T-helper 9 cell (primary cell): ENCODE results near the gene FKBP2.

ENCODE experiments used
- DNase-seq: peaks from one replicate; pipeline ENCODE4 v3.0.0-alpha.2; 2020
- total RNA-seq, 2 donors: gene quantifications; one replicate each; lab custom pipeline; 2026; lab: John Stamatoyannopoulos, UW

The FKBP2 gene
- 0.42 to 0.72 reads per million in 2 donors for total RNA-seq

- peak; percentile 96 for DNase-seq
These were observed at the start of gene FKBP2 for GRCh38 chr11:64240435-64241240. FKBP2 (plus strand) TSS chr11:64241095; CDS start chr11:64242388, 1,293 bp downstream.

GRCh38 chr11:64192434-64192833 is 48.5 kb upstream of the FKBP2 start:
- DNase-seq = no peak

GRCh38 chr11:64196626-64197025 is 44.3 kb upstream of the FKBP2 start:
- DNase-seq = no peak

- no peak for DNase-seq
These were observed 42.4 kb upstream of the FKBP2 start for GRCh38 chr11:64198511-64198910.

GRCh38 chr11:64201543-64201942 is 39.4 kb upstream of the FKBP2 start:
- DNase-seq = no peak

- DNase-seq = no peak
These were observed 37.9 kb upstream of the FKBP2 start for GRCh38 chr11:64202992-64203391.

GRCh38 chr11:64203421-64204079 is 37.3 kb upstream of the FKBP2 start:
- no peak for DNase-seq

GRCh38 chr11:64204080-64204440 is 36.8 kb upstream of the FKBP2 start:
- no peak for DNase-seq

- peak; percentile 79 for DNase-seq
These were observed 36.4 kb upstream of the FKBP2 start for GRCh38 chr11:64204464-64204989.

GRCh38 chr11:64206457-64207255 is 34.2 kb upstream of the FKBP2 start, which contains the start of gene FERMT3:
FERMT3 (plus strand) TSS chr11:64206721; CDS start chr11:64207365, 644 bp downstream.
- peak; percentile 52 for DNase-seq

GRCh38 chr11:64207256-64208085 is 33.4 kb upstream of the FKBP2 start:
- peak; percentile 53 for DNase-seq

- DNase-seq = no peak
These were observed 32.7 kb upstream of the FKBP2 start for GRCh38 chr11:64208086-64208795.

GRCh38 chr11:64208796-64209562 is 31.9 kb upstream of the FKBP2 start:
- no peak for DNase-seq

- no peak for DNase-seq
These were observed 31.4 kb upstream of the FKBP2 start for GRCh38 chr11:64209563-64209843.

GRCh38 chr11:64210301-64211020 is 30.4 kb upstream of the FKBP2 start:
- DNase-seq = no peak

- DNase-seq = no peak
These were observed 29.6 kb upstream of the FKBP2 start for GRCh38 chr11:64211181-64211872.

- DNase-seq = no peak
These were observed 24.0 kb upstream of the FKBP2 start for GRCh38 chr11:64216879-64217278.

GRCh38 chr11:64218628-64219353 is 22.1 kb upstream of the FKBP2 start:
- DNase-seq = no peak

- no peak for DNase-seq
These were observed 21.6 kb upstream of the FKBP2 start for GRCh38 chr11:64219354-64219684.
